ENCODE data around the gene ROBO2. TPM values are rescaled to one million over a fixed set of nuclear protein-coding genes. Genes with fewer than 3 reads are reported as not detected.

Gene ROBO2
- total RNA-seq, 1 donor from 2014 or later, result 8.9 TPM

- Histone ChIP-seq H3K27ac (ENCODE audit: low read depth, low read length) (no peak overlapping the region), H3K36me3 (ENCODE audit: control insufficient read depth in 3 of 3, insufficient read depth in 3 of 3, low read length in 3 of 3) (no peaks in the 10 kb centered on the region), H3K4me1 (ENCODE audit: control insufficient read depth in 3 of 3, insufficient read depth in 3 of 3, low read length in 3 of 3) (no peaks in the 10 kb centered on the region), H3K4me3 (ENCODE audit: low read length in 3 of 3) (no peak overlapping the region), H3K9me3 (ENCODE audit: control insufficient read depth in 3 of 3, low read length in 3 of 3) (no peaks in the 10 kb centered on the region), H3K27me3 (ENCODE audit: control insufficient read depth in 3 of 3, insufficient read depth in 3 of 3, low read length in 3 of 3) (no peaks in the 10 kb centered on the region), H3K9ac (ENCODE audit: low read depth in 1 of 3, low read length in 3 of 3) (no peak overlapping the region)
Measured at GRCh38 chr3:77271711-77272110, 231.8 kb downstream of the ROBO2 start.

DNA sequence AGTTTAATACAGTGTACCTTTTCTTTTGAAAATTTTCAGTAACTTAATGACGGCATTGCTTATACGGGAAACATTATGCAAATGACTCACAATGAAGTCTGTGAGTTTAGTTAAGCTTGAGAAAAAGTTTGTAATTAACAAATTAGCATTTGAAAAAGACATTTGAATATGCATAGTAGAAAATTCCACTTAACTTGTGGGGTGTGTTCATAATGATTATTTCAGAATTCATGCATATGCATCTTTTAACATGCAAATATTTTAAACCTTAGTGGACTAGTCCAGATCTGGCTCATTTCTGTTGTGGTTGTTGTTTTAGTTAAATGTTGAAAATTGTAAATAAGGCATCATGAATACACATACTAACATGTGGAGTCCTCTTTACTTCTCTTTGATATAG, 239.4 kb downstream of the ROBO2 start:
- no peaks in the 10 kb centered on the region for H3K27me3 ChIP-seq (ENCODE audit: control insufficient read depth in 3 of 3, insufficient read depth in 3 of 3, low read length in 3 of 3)
- H3K4me1 ChIP-seq (ENCODE audit: control insufficient read depth in 3 of 3, insufficient read depth in 3 of 3, low read length in 3 of 3), result no peaks in the 10 kb centered on the region

DNA sequence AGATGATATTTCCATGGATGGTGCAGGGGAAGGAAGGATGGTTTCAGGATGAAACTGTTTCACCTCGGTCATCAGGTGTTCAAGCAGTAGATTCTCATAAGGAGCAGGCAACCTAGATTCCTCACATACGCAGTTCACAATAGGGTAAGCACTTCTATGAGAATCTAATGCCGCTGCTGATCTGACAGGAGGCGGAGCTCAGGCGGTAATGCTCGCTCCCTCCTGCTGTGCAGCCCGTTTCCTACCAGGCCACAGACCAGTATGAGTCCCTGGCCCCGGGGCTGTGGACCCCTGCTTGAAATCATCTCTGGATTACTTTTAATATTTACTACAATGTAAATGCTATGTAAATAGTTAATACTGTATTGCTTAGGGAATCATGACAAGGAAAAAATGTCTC, 241.8 kb downstream of the ROBO2 start:
- H3K27me3 ChIP-seq (ENCODE audit: control insufficient read depth in 3 of 3, insufficient read depth in 3 of 3, low read length in 3 of 3), result no peaks in the 10 kb centered on the region
- H3K36me3 ChIP-seq (ENCODE audit: control insufficient read depth in 3 of 3, insufficient read depth in 3 of 3, low read length in 3 of 3), result no peaks in the 10 kb centered on the region
- no peak overlapping the region for H3K27ac ChIP-seq (ENCODE audit: low read depth, low read length)
- no peak overlapping the region for H3K4me3 ChIP-seq (ENCODE audit: low read length in 3 of 3)
- no peaks in the 10 kb centered on the region for H3K9me3 ChIP-seq (ENCODE audit: control insufficient read depth in 3 of 3, low read length in 3 of 3)
- no peaks in the 10 kb centered on the region for H3K4me1 ChIP-seq (ENCODE audit: control insufficient read depth in 3 of 3, insufficient read depth in 3 of 3, low read length in 3 of 3)
- no peak overlapping the region for H3K9ac ChIP-seq (ENCODE audit: low read depth in 1 of 3, low read length in 3 of 3)

More for the DNA sequence above, 239.4 kb downstream of the ROBO2 start:
- H3K9ac ChIP-seq (ENCODE audit: low read depth in 1 of 3, low read length in 3 of 3), result no peak overlapping the region
- H3K27ac ChIP-seq (ENCODE audit: low read depth, low read length), result no peak overlapping the region
- no peaks in the 10 kb centered on the region for H3K9me3 ChIP-seq (ENCODE audit: control insufficient read depth in 3 of 3, low read length in 3 of 3)
- H3K4me3 ChIP-seq (ENCODE audit: low read length in 3 of 3), result no peak overlapping the region
- H3K36me3 ChIP-seq (ENCODE audit: control insufficient read depth in 3 of 3, insufficient read depth in 3 of 3, low read length in 3 of 3), result no peaks in the 10 kb centered on the region

DNA sequence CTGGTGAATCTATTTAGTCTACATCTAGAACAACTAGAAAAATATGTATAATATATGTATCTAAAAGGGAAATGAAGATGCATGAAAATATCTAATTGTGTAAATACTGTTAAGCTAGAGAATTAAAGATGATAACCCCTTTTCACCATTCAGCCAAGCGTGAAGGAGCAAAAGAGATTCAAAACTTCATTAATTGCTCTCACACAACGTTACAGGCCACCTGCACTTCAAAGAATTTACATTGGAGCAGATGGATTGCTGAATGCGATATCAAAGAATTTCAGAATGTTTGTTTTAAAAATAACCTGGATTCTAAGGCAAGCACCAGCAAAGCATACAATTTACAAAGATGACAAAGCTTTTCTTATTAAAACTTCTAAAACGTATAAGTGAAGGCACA, 243.2 kb downstream of the ROBO2 start:
- H3K36me3 ChIP-seq (ENCODE audit: control insufficient read depth in 3 of 3, insufficient read depth in 3 of 3, low read length in 3 of 3), result no peaks in the 10 kb centered on the region
- H3K9me3 ChIP-seq (ENCODE audit: control insufficient read depth in 3 of 3, low read length in 3 of 3), result no peaks in the 10 kb centered on the region
- no peak overlapping the region for H3K9ac ChIP-seq (ENCODE audit: low read depth in 1 of 3, low read length in 3 of 3)
- no peak overlapping the region for H3K27ac ChIP-seq (ENCODE audit: low read depth, low read length)
- H3K4me3 ChIP-seq (ENCODE audit: low read length in 3 of 3), result no peak overlapping the region
- H3K4me1 ChIP-seq (ENCODE audit: control insufficient read depth in 3 of 3, insufficient read depth in 3 of 3, low read length in 3 of 3), result no peaks in the 10 kb centered on the region
- H3K27me3 ChIP-seq (ENCODE audit: control insufficient read depth in 3 of 3, insufficient read depth in 3 of 3, low read length in 3 of 3), result no peaks in the 10 kb centered on the region

- no peaks in the 10 kb centered on the region for H3K9me3 ChIP-seq (ENCODE audit: control insufficient read depth in 3 of 3, low read length in 3 of 3)
- no peaks in the 10 kb centered on the region for H3K4me1 ChIP-seq (ENCODE audit: control insufficient read depth in 3 of 3, insufficient read depth in 3 of 3, low read length in 3 of 3)
- H3K36me3 ChIP-seq (ENCODE audit: control insufficient read depth in 3 of 3, insufficient read depth in 3 of 3, low read length in 3 of 3), result no peaks in the 10 kb centered on the region
- H3K27ac ChIP-seq (ENCODE audit: low read depth, low read length), result no peak overlapping the region
- H3K9ac ChIP-seq (ENCODE audit: low read depth in 1 of 3, low read length in 3 of 3), result no peak overlapping the region
- H3K4me3 ChIP-seq (ENCODE audit: low read length in 3 of 3), result no peak overlapping the region
- no peaks in the 10 kb centered on the region for H3K27me3 ChIP-seq (ENCODE audit: control insufficient read depth in 3 of 3, insufficient read depth in 3 of 3, low read length in 3 of 3)
Measured at GRCh38 chr3:77288348-77288747, 248.4 kb downstream of the ROBO2 start.

DNA sequence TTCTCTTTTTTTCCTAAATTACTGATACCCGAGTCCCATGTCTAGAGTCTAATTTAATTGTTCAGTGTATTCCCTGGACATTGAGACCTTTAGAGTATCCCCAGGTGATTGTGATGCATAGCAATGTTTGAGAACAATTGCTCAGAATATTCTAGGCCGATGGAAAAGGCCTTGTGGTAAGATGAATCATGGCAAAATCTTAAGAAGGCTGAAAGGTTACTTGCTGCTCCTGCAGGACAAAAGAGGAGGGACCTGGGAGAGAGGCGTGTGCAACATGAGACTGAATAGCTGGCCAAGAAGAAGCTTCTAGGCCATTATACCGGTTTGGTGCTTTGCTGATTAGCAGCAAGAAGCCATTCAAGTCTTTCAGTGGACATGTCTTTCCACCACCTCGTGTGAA, 256.6 kb downstream of the ROBO2 start:
- H3K9me3 ChIP-seq (ENCODE audit: control insufficient read depth in 3 of 3, low read length in 3 of 3), result no peaks in the 10 kb centered on the region
- no peak overlapping the region for H3K4me3 ChIP-seq (ENCODE audit: low read length in 3 of 3)
- H3K27ac ChIP-seq (ENCODE audit: low read depth, low read length), result no peak overlapping the region
- no peaks in the 10 kb centered on the region for H3K4me1 ChIP-seq (ENCODE audit: control insufficient read depth in 3 of 3, insufficient read depth in 3 of 3, low read length in 3 of 3)
- H3K27me3 ChIP-seq (ENCODE audit: control insufficient read depth in 3 of 3, insufficient read depth in 3 of 3, low read length in 3 of 3), result no peaks in the 10 kb centered on the region
- no peak overlapping the region for H3K9ac ChIP-seq (ENCODE audit: low read depth in 1 of 3, low read length in 3 of 3)
- H3K36me3 ChIP-seq (ENCODE audit: control insufficient read depth in 3 of 3, insufficient read depth in 3 of 3, low read length in 3 of 3), result no peaks in the 10 kb centered on the region

GRCh38 chr3:77298417-77298816, 258.5 kb downstream of the ROBO2 start:
- no peaks in the 10 kb centered on the region for H3K27me3 ChIP-seq (ENCODE audit: control insufficient read depth in 3 of 3, insufficient read depth in 3 of 3, low read length in 3 of 3)
- no peaks in the 10 kb centered on the region for H3K9me3 ChIP-seq (ENCODE audit: control insufficient read depth in 3 of 3, low read length in 3 of 3)
- H3K4me3 ChIP-seq (ENCODE audit: low read length in 3 of 3), result no peak overlapping the region
- H3K36me3 ChIP-seq (ENCODE audit: control insufficient read depth in 3 of 3, insufficient read depth in 3 of 3, low read length in 3 of 3), result no peaks in the 10 kb centered on the region
- no peaks in the 10 kb centered on the region for H3K4me1 ChIP-seq (ENCODE audit: control insufficient read depth in 3 of 3, insufficient read depth in 3 of 3, low read length in 3 of 3)
- H3K9ac ChIP-seq (ENCODE audit: low read depth in 1 of 3, low read length in 3 of 3), result no peak overlapping the region
- no peak overlapping the region for H3K27ac ChIP-seq (ENCODE audit: low read depth, low read length)

GRCh38 chr3:77303955-77304699, 264.2 kb downstream of the ROBO2 start:
- Histone ChIP-seq H3K27ac (ENCODE audit: low read depth, low read length) (no peak overlapping the region), H3K4me1 (ENCODE audit: control insufficient read depth in 3 of 3, insufficient read depth in 3 of 3, low read length in 3 of 3) (no peaks in the 10 kb centered on the region), H3K9ac (ENCODE audit: low read depth in 1 of 3, low read length in 3 of 3) (no peak overlapping the region), H3K27me3 (ENCODE audit: control insufficient read depth in 3 of 3, insufficient read depth in 3 of 3, low read length in 3 of 3) (no peaks in the 10 kb centered on the region), H3K36me3 (ENCODE audit: control insufficient read depth in 3 of 3, insufficient read depth in 3 of 3, low read length in 3 of 3) (no peaks in the 10 kb centered on the region), H3K4me3 (ENCODE audit: low read length in 3 of 3) (no peak overlapping the region), H3K9me3 (ENCODE audit: control insufficient read depth in 3 of 3, low read length in 3 of 3) (no peaks in the 10 kb centered on the region)

GRCh38 chr3:77304700-77305021, 264.8 kb downstream of the ROBO2 start:
- Histone ChIP-seq H3K4me3 (ENCODE audit: low read length in 3 of 3) (no peak overlapping the region), H3K9me3 (ENCODE audit: control insufficient read depth in 3 of 3, low read length in 3 of 3) (no peaks in the 10 kb centered on the region), H3K4me1 (ENCODE audit: control insufficient read depth in 3 of 3, insufficient read depth in 3 of 3, low read length in 3 of 3) (no peaks in the 10 kb centered on the region), H3K9ac (ENCODE audit: low read depth in 1 of 3, low read length in 3 of 3) (no peak overlapping the region), H3K27me3 (ENCODE audit: control insufficient read depth in 3 of 3, insufficient read depth in 3 of 3, low read length in 3 of 3) (no peaks in the 10 kb centered on the region), H3K36me3 (ENCODE audit: control insufficient read depth in 3 of 3, insufficient read depth in 3 of 3, low read length in 3 of 3) (no peaks in the 10 kb centered on the region), H3K27ac (ENCODE audit: low read depth, low read length) (no peak overlapping the region)

GRCh38 chr3:77309460-77309859, 269.6 kb downstream of the ROBO2 start:
- H3K36me3 ChIP-seq (ENCODE audit: control insufficient read depth in 3 of 3, insufficient read depth in 3 of 3, low read length in 3 of 3), result no peaks in the 10 kb centered on the region
- H3K4me1 ChIP-seq (ENCODE audit: control insufficient read depth in 3 of 3, insufficient read depth in 3 of 3, low read length in 3 of 3), result no peaks in the 10 kb centered on the region
- H3K9ac ChIP-seq (ENCODE audit: low read depth in 1 of 3, low read length in 3 of 3), result no peak overlapping the region
- no peak overlapping the region for H3K27ac ChIP-seq (ENCODE audit: low read depth, low read length)
- no peaks in the 10 kb centered on the region for H3K27me3 ChIP-seq (ENCODE audit: control insufficient read depth in 3 of 3, insufficient read depth in 3 of 3, low read length in 3 of 3)
- H3K9me3 ChIP-seq (ENCODE audit: control insufficient read depth in 3 of 3, low read length in 3 of 3), result no peaks in the 10 kb centered on the region
- no peak overlapping the region for H3K4me3 ChIP-seq (ENCODE audit: low read length in 3 of 3)

Data from skeletal muscle tissue (tissue), 4 donors.